GM19238 (cell line): ENCODE data around the gene CDC42SE2.
A peak's percentile ranks its signal among the peaks of the same experiment; 100 is the strongest.
"Not testable (repeated sequence)": the region's sequence is repeated elsewhere in the genome, so short reads cannot be mapped to it uniquely, and the experiment has no call there.

Source experiments
- DNase-seq: peaks from one replicate; pipeline ENCODE4 v3.0.0; 2011; ENCODE audit warnings: low spot score; ENCODE audit not compliant: insufficient read length

The CDC42SE2 gene

GRCh38 chr5:131366428-131366827 lies 102.6 kb downstream of the CDC42SE2 start:
- DNase-seq = no peak

- no peak for DNase-seq
These were observed 103.5 kb downstream of the CDC42SE2 start for GRCh38 chr5:131367219-131367860.

GRCh38 chr5:131368866-131369265 lies 105.0 kb downstream of the CDC42SE2 start:
- no peak for DNase-seq

DNA sequence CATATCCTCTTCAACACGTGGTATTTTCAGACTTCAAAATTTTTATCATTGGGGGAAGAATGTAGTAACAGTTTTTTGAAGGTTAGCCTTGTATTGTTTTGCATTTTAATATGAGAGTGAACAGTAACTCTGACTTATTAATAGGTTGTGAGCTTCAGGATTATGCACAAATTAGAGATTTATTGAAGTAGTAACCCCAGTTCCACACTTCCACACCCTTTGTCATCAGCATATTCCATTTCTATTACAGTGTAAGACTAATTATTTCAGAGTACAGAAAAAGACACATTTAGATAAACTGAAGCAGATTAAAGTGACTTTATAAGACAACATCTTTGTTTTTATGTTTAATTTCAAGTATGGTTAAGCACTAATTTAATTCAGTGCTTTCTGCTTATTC lies 105.7 kb downstream of the CDC42SE2 start:
- DNase-seq = no peak

GRCh38 chr5:131371835-131372234 lies 108.0 kb downstream of the CDC42SE2 start:
- DNase-seq = no peak

GRCh38 chr5:131373265-131373664 lies 109.4 kb downstream of the CDC42SE2 start:
- no peak for DNase-seq

DNA sequence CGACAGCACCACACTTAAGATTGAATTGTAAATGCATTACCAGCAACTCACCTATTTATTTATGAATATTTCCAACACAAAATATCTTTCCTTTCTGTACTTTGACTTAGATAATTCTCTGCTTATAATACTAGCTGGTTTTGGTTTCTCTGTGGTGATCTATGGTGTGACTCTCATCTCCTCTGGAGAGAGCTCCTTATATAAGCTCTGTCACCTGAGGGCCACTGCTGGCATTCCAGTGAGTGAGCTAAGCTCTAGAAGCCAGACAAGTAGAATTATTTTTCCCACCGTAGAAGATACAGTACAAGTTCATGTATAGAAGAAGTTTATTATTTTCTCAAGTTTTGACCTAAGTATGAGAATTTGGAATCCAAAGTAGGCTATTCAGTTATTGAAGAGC lies 111.5 kb downstream of the CDC42SE2 start:
- no peak for DNase-seq

- DNase-seq = no peak
These were observed 113.5 kb downstream of the CDC42SE2 start for GRCh38 chr5:131377346-131377745.

DNA sequence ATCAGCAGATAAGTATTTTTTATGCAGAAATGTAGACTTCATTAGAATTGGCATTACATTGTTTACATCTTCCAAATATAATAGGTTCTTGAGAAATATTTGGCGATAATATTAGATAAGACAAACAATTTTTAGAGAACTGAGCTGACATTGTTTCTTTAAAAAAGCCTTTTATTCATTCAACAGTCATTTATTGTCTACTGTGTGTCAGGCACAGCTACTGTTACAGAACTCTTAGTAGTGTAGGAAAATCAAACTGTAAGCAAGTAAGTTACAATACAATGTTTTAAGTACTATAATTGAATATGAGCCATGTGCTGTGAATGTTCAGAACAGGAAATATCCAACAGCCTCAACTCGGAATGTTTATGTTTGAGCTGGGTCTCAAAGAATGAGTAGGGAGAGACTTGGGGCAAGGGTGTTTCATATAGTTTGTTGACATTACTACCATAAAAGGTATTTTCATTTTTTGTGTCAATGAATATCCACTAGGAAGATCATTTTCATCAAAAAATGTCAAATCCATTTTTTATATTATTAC lies 114.0 kb downstream of the CDC42SE2 start:
- no peak for DNase-seq

GRCh38 chr5:131378721-131379541 lies 115.1 kb downstream of the CDC42SE2 start:
- no peak for DNase-seq

DNA sequence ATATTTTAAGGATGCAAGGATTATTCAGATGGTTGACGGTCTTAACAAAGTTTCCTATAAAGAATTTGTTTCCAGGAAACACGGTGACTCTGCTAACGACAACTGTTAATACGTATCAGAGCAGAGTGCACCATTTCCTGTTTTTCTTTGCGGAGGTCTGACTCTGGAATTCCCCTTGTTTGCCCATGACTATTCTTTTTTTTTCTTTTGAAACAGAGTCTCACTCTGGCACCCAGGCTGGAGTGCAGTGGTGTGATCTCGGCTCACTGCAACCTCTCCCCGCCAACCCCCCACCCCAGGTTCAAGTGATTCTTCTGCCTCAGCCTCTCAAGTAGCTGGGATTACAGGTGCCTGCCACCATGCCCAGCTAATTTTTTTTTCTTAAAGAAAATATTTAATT lies 115.9 kb downstream of the CDC42SE2 start:
- DNase-seq = no peak

DNA sequence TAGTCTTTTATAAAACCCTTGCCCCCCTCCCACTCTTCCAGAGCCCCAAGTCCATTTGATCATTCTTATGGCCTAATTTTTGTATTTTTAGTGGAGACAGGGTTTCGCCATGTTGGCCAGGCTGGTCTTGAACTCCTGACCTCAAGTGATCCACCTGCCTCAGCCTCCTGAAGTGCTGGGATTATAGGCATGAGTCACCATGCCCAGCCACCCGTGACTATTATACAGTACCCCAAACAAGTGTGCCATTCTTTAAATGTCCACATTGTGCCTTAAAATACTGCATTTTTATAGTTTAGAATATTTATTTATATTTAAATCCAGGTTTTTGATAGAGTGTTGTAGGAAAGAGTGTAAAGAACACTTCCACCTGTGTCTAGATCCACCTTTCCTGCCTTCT lies 116.4 kb downstream of the CDC42SE2 start:
- not testable (repeated sequence) for DNase-seq

DNA sequence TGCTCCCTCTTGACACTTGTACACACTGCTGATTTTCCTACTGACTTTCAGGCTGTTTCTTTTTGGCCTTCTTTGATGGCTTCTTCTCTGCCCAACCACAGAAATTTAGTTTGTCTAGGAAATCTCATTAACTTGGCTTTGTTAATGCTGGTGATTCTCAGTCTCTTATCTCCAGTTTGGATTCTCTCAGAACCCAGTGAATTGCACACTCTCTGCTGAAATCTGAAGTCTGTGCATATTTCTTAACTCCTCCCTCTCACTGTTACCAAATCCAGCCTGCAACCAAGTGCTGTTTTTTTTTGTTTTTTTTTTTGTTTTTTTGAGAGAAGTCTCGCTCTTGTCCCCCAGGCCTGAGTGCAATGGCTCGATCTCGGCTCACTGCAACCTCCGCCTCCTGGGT lies 117.2 kb downstream of the CDC42SE2 start:
- DNase-seq = no peak

- no peak for DNase-seq
These were observed 117.9 kb downstream of the CDC42SE2 start for GRCh38 chr5:131381777-131382176.

DNA sequence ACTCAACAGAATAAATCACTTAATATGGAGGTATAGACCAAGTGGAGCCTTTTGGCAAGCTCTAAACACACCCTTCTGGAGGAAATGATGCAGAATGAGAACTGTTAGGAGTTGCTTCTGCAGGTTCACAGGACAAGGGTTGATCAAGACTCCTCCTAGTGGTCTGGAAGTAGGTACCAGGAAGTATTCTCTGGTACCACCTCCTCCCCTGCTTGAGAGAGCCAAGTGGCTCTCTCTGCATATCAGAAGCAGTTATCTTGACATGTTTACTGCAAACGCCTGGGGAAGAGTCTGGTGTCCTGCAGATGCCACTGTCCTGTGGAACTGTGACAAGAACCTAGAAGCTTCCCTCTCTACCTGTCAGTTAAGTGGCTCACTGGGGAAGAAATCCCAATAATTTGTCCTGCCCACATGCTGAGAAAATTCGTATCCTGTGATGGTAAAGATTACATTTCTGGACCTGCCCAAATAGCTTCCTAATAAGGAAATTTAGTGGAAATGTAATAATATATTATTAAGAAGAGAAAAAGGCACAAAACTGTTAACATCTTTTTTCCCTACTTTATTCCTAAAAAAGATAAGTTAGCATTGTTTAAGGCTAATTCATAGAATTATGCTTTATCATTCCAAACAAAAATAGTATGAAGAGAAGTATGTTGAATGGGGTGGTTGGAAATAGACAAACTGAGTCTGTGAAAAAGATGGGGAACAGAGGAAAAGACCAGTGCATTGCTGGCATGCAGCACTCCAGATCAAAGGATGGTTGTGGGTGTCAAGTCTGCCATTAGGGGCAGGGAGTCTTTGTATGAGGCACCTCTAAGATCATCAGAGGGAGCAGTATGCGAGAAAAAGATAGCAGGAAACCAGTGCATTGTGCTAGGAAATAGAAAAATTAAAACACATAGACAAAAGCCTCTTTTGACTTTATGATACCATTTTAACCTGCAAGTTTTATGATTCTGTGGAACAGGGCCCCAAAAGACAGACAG lies 118.8 kb downstream of the CDC42SE2 start:
- peak; percentile 22 for DNase-seq

DNA sequence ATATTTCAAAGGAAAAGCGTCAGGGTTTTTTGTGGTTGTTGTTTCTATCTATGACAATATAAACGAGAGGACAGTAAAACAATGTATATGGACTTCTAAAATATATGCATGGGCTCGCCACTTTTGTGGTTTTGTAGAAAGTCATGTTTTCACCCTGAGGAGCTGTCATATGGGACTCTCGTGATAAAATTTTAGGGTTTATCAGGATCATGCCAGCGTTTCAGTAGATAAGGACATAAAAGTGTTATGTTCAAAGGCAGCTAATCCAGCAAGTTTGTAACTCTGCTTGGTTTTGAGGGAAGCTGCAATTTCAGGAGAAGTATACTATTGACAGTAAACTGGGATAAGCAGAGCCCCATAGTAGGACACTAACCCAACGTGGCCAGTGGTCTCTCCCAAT lies 120.3 kb downstream of the CDC42SE2 start:
- no peak for DNase-seq

- DNase-seq = no peak
These were observed 120.9 kb downstream of the CDC42SE2 start for GRCh38 chr5:131384616-131385214.

DNA sequence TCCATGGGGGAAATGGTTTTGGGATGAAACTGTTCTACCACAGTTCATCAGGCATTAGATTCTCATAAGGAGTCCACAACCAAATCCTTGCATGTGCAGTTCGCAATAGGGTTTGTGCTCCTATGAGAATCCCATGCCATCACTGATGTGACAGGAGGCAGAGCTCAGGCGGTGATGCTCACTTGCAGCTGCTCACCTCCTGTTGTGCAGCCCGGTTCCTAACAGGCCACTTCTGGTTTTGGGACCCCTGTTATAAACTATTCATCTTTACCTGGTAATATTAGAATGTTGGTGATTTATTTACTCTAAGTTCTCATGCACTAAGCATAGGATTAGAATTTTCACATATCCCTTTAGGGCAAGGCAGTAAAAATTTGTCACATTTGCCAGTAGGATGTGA lies 122.3 kb downstream of the CDC42SE2 start:
- no peak for DNase-seq

DNA sequence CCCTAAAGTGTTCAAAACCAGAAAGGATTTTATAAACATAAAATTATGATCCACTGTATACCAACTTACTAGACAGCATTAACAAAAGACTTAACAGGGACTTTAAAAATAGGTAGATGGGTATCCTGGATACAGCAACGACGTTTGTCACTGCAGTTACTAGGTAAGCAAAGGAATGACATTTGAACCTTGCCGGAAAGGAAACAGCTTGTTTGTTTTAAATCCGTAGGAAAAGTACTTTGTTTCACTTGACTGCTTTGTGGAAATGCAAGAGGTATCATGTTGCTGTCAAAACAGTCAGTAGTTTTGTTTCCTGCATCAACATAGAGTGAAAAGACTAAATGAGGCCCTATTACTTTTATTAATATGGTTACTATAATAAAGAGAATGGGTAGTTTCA lies 122.9 kb downstream of the CDC42SE2 start:
- DNase-seq = no peak

- DNase-seq = no peak
These were observed 123.4 kb downstream of the CDC42SE2 start for GRCh38 chr5:131387255-131387654.
